H1 (cell line): ENCODE results near the gene EFCAB6. TPM values are rescaled to one million over a fixed set of nuclear protein-coding genes. Genes with fewer than 3 reads are reported as not detected.

Experiments used
- CREB1 ChIP-seq: IDR thresholded peaks from 2 replicates; pipeline ENCODE4 v1.6.1; 2012; ENCODE audit warnings: inconsistent platforms
- KDM4A ChIP-seq: IDR thresholded peaks from one replicate; pipeline ENCODE4 v1.7.1; 2012; ENCODE audit warnings: low read depth, mild to moderate bottlenecking, moderate library complexity, low read length, inconsistent platforms; ENCODE audit not compliant: severe bottlenecking
- polyA plus RNA-seq, 7 experiments: library from polyadenylated mRNA; depleted of rRNA in 3 of 7; stranded (reverse) in 5 of 7; unstranded in 2 of 7; fragments of >200 nt in 5 of 7; fragments of 200-250 nt in 2 of 7; gene quantifications; 1 replicate in 5 of 7; 2 replicates in 1 of 7; 4 replicates in 1 of 7; pipeline versions ENCODE4 v1.2.1 to v1.2.3, GENCODE V29; 2011 to 2013; ENCODE audit warnings: missing spikeins in 2 of 7, mixed read lengths in 2 of 7
- total RNA-seq: library from RNA; stranded (reverse); fragmentation: NEBNext Ultra II Directional; extraction: Animal tissue kit (Norgen Biotek cat#: 25700); gene quantifications from 2 replicates; pipeline ENCODE4 v1.2.1, GENCODE V29; 2021

Gene EFCAB6
- total and polyA plus RNA-seq, 2 of the 8 experiments (the other 6 are each of a cell fraction or from before 2014, with no cell fraction given): 0.32 to 1.7 TPM

GRCh38 chr22:43737150-43737828 is 74.8 kb downstream of the EFCAB6 start (continued):
- TF ChIP-seq KDM4A: no peak
- TF ChIP-seq CREB1: no peak
